Astrocyte of the spinal cord (primary cell): ENCODE data around the gene ABCA13.

Source experiments
- DNase-seq: peaks from one replicate; pipeline ENCODE4 v3.0.0; 2011; ENCODE audit warnings: low read depth, low spot score
- H3K4me3 ChIP-seq: 2 replicates; pipeline ENCODE4 v1.5.1; 2011; ENCODE audit warnings: low read depth, mild to moderate bottlenecking, low read length, moderate library complexity
- in situ Hi-C: cut with HindIII; loops from 2 replicates; pipeline ENCODE4 v1.10.0; 2017; ENCODE audit warnings: low sequenced_read_pairs
- TF ChIP-seq, protein P1 (sequence below): IDR thresholded peaks from 2 replicates; pipeline ENCODE4 v1.5.1; 2012; ENCODE audit warnings: low read depth, mild to moderate bottlenecking, low read length, inconsistent platforms

Gene ABCA13

GRCh38 chr7:48180981-48181380 is 9.7 kb downstream of the ABCA13 start:
- peak; percentile 58 for DNase-seq
- TF ChIP-seq, protein P1, sequence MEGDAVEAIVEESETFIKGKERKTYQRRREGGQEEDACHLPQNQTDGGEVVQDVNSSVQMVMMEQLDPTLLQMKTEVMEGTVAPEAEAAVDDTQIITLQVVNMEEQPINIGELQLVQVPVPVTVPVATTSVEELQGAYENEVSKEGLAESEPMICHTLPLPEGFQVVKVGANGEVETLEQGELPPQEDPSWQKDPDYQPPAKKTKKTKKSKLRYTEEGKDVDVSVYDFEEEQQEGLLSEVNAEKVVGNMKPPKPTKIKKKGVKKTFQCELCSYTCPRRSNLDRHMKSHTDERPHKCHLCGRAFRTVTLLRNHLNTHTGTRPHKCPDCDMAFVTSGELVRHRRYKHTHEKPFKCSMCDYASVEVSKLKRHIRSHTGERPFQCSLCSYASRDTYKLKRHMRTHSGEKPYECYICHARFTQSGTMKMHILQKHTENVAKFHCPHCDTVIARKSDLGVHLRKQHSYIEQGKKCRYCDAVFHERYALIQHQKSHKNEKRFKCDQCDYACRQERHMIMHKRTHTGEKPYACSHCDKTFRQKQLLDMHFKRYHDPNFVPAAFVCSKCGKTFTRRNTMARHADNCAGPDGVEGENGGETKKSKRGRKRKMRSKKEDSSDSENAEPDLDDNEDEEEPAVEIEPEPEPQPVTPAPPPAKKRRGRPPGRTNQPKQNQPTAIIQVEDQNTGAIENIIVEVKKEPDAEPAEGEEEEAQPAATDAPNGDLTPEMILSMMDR = no peak
- in situ Hi-C loops = no loop called here
- no peak overlapping the region for H3K4me3 ChIP-seq

GRCh38 chr7:48182718-48183369 is 11.6 kb downstream of the ABCA13 start:
- TF ChIP-seq, protein P1 = no peak
- in situ Hi-C loops = no loop called here
- H3K4me3 ChIP-seq = no peak overlapping the region
- DNase-seq = peak; percentile 85

DNA sequence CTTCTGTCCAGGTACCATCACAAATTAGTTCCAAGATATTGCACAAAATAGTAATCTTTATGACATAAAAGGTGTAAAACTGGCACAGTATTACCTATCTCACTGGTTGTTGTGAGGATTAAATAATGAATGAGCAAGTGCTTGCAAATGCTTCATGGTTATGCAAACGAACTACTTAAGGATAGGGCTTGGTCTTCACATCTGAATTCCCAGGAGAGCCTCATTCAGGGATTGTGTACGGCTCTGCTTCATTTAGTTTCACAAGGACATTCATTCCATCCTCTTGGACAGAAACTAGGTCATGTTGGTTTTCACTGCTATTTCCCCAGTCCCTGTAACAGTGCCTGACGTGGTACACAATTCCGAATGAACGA is 12.1 kb downstream of the ABCA13 start:
- no peak overlapping the region for H3K4me3 ChIP-seq
- TF ChIP-seq, protein P1 = no peak
- in situ Hi-C loops = no loop called here
- DNase-seq = no peak

GRCh38 chr7:48183965-48184364 is 12.7 kb downstream of the ABCA13 start:
- no peak for DNase-seq
- H3K4me3 ChIP-seq = no peak overlapping the region
- in situ Hi-C loops = no loop called here
- TF ChIP-seq, protein P1 = no peak

DNA sequence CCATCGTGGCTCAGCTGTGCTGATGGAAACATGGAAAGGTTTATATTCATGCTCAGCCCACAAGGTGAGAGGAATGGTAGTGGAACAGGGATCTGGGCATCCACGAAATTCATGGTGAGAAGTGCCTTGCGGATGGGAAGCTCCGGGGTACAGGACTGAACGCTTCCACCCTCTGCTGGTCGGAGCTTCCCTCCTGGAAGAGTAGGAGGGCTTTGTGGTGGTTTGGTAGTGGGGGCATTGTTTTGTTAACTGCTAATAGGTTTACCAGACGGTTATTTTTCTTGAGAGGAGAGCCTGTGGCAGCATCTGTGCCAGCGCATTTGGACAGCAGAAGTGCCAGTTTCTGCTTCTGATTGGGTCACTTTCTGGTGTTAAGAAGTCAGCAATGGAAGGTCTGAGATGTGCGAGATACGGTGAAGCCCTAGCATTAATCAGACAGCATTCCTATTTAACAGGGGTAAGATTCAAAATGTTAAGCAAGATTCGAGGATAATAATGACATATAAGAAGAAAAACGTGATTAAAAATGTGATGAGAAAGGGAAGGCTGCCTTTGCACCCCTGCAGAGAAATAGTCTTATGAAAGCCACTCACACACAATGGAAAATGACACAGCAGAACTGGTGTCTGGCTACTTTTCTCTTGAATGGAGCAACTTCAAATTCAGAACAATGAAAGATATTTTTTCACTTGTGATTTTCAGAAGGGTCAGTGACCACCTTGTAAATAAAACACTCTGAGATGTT is 17.7 kb downstream of the ABCA13 start:
- no peak overlapping the region for H3K4me3 ChIP-seq
- TF ChIP-seq, protein P1 = peak; percentile 17
- DNase-seq = peak; percentile 83
- in situ Hi-C loops = no loop called here

- H3K4me3 ChIP-seq = no peak overlapping the region
- in situ Hi-C loops = no loop called here
- TF ChIP-seq, protein P1 = no peak
- no peak for DNase-seq
Measured at GRCh38 chr7:48192996-48193395, 21.7 kb downstream of the ABCA13 start.
